Ovary (tissue), 3 donors: ENCODE measurements around the gene UBE2E3.

Experiments used
- EP300 ChIP-seq: sonication (generic); formaldehyde crosslinking; IDR thresholded peaks from one replicate; pipeline ENCODE4 v1.6.1; 2017; ENCODE audit warnings: antibody characterized with exemption
- TF ChIP-seq, protein P1 (sequence below), 3 donors: fragments of 450-650 bp in 2 of 3; fragments of 200-600 bp in 1 of 3; IDR thresholded peaks; one replicate each; pipeline versions ENCODE4 v1.5.1 to v1.8.0; 2016 to 2022; ENCODE audit warnings: antibody characterized with exemption in 3 of 3, mild to moderate bottlenecking in 1 of 3
- donor health status: DM: no; HTN: no; CAD: no.

DNA sequence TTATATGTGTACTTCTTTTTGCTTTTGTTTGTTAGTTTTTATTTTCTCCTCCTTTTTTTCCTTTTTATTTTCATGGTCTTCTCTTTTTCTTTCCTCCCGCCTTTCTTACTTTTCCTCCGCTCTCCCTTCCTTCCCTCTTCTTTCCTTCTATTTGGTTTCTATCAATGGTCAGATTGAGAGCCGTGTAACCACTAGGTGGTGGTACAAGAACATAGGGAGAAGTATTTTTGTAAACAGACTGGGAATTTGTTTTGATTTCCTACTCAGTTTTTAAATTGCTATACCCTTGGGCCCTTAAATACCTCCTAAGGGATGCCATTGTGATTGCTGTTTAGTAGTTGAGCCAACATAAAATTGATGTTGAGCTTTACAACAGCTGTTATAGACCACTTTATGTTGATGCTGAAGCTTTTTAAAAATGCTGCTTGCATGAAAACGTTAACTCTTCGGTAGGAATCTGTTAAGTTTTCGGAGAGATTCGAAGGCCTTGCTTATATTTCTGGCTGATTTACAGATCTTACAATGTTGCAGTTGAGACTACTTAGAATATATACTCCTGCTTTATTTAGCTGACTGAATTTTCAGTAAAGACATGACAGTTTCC, 124.2 kb downstream of the UBE2E3 start:
- TF ChIP-seq, protein P1, sequence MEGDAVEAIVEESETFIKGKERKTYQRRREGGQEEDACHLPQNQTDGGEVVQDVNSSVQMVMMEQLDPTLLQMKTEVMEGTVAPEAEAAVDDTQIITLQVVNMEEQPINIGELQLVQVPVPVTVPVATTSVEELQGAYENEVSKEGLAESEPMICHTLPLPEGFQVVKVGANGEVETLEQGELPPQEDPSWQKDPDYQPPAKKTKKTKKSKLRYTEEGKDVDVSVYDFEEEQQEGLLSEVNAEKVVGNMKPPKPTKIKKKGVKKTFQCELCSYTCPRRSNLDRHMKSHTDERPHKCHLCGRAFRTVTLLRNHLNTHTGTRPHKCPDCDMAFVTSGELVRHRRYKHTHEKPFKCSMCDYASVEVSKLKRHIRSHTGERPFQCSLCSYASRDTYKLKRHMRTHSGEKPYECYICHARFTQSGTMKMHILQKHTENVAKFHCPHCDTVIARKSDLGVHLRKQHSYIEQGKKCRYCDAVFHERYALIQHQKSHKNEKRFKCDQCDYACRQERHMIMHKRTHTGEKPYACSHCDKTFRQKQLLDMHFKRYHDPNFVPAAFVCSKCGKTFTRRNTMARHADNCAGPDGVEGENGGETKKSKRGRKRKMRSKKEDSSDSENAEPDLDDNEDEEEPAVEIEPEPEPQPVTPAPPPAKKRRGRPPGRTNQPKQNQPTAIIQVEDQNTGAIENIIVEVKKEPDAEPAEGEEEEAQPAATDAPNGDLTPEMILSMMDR (IDR thresholded peaks at IDR 0.05), result peak in 1 of 3 donors; percentile 23
- TF ChIP-seq EP300, result no peak
